Activated CD4-positive, alpha-beta T cell treated with anti-CD3 and anti-CD28 coated beads, Interleukin-2, amount 50 U/mL, for 4 hours (primary cell): ENCODE measurements around the gene FBLN2.

Source experiments
- DNase-seq, 2 experiments: peaks; one replicate each; pipeline ENCODE4 v3.0.0-alpha.2; 2020

Gene FBLN2

DNA sequence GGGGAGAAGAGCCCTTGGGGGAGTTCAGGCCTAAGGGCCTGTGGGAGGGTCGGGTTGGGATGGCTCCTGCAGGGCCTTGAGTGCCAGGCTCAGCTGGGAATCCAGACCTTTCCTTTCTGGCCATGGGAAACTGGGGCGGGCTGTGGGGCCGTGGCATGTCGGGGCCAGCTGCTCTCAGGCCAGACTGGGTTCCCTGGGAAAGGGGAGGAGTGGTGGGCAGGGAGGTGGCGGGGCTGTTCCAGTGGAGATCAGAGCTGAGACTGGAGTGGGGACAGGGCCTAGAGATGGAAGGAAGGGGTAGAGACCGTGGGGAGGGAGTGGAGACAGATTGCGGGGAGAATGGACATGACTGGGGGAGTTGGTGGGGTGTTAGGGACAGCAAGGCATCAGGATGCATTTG lies 20.3 kb downstream of the FBLN2 start:
- no peak for DNase-seq

- no peak for DNase-seq
Observed at GRCh38 chr3:13569641-13570390, 20.9 kb downstream of the FBLN2 start.

GRCh38 chr3:13570391-13571194 lies 21.7 kb downstream of the FBLN2 start:
- no peak for DNase-seq

DNA sequence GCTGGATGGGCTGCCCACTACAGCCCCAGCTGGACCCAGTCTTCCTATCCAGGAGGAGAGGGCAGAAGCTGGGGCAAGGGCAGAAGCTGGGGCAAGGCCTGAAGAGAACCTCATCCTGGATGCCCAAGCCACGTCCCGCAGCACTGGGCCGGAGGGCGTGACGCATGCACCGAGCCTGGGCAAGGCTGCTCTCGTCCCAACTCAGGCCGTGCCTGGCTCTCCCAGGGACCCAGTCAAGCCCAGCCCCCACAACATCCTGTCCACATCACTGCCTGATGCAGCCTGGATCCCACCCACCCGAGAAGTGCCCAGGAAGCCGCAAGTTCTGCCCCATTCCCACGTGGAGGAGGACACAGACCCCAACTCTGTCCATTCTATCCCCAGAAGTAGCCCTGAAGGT lies 22.3 kb downstream of the FBLN2 start:
- no peak for DNase-seq

- no peak for DNase-seq
Observed at GRCh38 chr3:13571831-13572750, 23.2 kb downstream of the FBLN2 start.

- no peak for DNase-seq
Observed at GRCh38 chr3:13572926-13573623, 24.1 kb downstream of the FBLN2 start.

GRCh38 chr3:13574083-13574797 lies 25.3 kb downstream of the FBLN2 start:
- no peak for DNase-seq

GRCh38 chr3:13574798-13575451 lies 26.0 kb downstream of the FBLN2 start:
- no peak for DNase-seq

DNA sequence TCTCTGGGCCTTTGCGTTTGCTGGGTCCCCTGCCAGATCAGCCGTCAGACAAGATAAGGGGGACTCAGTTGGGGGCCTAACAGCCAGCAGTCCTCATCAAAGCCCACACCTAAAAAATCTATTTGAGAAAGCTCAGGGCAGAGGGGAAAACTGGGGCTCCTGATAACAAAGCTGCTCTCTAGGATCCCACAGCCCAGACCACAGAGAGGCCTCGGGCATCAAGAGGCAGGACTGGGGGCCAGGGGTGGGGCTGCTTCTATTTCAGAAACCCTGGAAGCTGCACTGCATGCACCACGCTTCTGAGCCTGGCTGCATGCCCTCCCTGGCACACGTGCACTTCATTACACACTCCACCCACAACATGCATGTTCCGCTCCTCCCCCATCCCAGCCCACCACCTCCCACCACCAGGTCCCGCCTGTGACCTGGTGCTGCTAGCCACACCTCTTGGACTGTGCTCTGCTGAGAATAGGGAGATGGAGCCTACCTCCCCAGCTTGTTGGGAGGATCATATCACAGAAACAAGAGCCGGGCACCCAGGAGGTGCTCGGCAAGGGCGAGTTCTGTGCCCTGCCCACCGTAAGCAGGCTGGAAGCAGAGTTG lies 26.6 kb downstream of the FBLN2 start:
- DNase-seq, result no peak

DNA sequence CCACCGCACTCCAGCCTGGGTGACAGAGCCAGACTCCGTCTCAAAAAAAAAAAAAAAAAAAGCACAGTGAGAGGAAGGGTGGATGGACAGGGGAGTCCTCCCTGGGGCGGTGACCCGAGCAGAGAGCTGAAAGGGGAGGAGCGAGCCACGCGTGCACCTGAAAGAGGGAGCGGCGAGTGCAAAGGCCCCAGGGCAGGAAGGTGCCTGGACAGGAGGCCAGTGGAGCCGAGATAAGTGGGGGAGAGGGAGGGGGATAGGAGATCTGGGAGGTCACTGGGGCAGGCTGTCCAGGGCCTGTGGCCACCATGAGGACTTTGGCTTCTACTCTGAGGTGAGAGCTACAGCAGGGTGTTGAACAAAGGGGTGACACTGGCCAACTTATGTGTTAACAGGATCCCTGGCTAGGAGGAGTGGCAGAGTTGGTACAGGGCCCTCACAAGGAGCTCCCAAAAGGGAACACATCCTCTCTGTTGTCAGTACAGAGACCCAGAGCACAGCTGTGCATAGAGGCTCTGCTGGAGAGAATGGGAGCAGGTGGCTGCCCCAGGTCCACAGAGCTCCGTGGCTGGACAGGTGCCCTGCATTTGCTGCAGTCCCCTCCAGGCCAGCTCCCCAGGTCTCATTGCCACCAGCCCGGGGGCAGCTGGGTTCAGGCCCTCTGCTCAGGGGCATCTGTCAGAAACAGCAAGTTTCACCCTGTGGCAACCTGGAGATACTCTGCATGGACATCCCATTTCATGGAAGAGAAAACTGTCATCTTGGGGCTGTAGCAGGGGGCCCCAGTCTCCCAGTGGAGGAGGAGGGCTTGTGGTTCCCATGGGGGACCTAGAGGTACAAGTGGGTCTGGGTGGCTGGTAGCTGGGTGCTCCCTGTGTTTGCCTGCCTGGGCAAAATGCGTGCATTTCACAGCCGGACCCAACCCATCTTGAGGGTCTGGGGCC lies 28.5 kb downstream of the FBLN2 start:
- no peak for DNase-seq

GRCh38 chr3:13578251-13578650 lies 29.3 kb downstream of the FBLN2 start:
- no peak for DNase-seq

DNA sequence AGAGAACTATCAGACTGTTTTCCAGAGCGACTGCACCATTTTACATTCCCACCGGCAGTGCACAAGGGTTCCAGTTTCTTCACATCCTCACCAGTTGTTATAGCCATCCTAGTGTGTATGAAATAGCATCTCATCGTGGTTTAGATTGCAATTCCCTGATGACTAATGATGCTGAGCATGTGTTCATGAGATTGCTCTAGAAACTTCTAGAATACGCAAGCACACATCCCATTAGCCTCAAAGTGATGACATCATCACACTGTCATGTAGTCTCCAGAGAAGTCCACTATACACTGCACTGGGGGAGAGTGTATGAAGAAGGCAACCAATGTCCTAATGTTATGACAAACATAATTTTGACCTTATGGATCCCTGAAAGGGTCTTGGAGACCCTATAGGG lies 30.1 kb downstream of the FBLN2 start:
- DNase-seq, result no peak

GRCh38 chr3:13580256-13581023 lies 31.5 kb downstream of the FBLN2 start:
- DNase-seq, result no peak

DNA sequence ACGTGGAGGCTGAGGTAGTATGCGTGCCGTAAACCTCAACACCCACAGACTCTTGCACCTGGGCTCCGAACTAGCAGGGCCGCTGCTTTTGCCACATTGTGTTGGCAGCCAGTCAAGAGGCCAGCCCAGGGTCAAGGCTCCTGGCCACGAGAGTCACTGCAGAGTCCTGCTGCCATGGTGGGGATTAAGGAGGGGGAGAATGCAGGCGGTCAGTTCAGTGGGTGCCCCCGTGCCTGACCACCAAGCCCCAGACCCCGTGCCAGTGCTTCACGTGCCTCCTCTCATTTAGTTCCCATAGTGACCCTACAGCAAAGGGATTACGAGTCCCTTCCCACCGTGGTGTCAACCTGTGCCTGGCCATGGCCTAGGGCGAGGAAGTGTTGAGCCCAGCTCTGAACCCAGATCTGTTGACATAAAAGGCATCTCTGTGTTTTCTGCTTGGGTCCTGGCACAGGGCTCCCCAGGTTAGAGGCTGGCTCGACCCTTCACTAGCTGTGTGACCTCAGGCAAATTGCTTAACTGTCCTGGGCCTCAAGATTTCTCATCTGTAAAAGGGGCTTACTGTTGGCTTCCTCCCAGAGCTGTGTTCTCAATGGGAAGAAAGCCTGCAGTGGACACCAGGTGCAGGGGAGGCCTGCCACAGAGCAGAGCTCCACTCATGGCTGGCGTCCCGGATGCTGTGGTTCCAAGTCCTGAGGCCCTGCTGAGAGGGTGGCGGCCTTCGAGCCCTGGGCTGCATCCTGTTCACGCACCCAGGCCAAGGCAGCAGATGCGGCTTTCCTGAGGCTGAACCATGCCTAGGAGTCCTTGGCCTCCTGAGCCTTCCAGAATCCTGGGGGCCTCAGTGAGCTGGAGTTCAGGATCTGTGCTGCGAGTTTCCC lies 32.8 kb downstream of the FBLN2 start:
- DNase-seq, result no peak

- no peak for DNase-seq
Observed at GRCh38 chr3:13582366-13583250, 33.7 kb downstream of the FBLN2 start.

DNA sequence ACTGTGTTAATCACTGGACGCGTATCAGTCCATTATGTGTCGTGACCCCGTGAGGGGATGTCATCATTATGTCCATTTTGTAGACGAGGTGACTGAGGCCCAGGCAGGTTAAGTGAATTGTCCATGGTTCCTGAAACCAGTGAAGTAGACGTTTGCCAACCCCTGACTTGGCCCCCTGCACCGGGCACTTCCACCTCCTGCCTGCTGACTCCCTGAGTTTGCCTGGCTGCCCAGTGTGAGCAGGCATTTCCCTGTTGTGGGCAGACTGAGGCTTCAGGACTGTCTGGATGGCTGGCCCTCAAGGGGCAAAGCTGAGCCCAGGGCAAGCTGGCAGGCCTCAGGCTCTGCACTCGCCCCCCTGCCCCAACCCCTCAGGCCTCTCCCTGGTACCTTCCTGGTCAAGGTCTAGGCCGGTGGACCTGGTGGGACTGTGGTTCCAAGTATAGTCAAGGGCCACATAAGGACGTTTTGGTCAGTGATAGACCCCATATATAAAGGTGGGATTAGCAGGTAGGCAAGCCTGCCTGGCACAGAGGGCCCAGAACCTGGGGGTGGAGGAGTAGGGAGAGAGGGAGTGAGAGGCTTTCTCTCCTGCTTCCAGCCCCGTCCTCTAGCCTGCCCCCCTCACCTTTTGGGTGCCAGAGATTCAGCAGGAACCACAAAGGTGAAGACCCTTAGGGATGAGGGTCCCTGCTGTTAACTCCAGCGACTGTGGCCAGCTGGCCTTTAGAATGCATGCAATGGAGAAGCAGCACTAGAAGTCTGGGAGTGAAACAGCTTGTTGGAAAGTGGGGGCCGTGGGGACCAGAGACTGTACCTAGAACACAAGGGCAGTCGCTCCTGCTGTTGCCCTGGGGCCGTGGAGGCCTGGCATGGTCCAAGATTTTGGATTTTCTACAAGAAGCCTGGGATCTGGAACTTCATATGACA lies 34.6 kb downstream of the FBLN2 start:
- DNase-seq, result no peak
